K562 (cell line): ENCODE results near the gene RACGAP1.

Experiments used
- NCOA6 ChIP-seq: fragments of 450-650 bp; IDR thresholded peaks from 2 replicates; pipeline ENCODE4 v1.6.1; 2017; ENCODE audit warnings: mild to moderate bottlenecking
- SAP30 ChIP-seq: fragments of 200-600 bp; sonication (generic); IDR thresholded peaks from 2 replicates; pipeline ENCODE4 v1.6.1; 2012; ENCODE audit warnings: borderline replicate concordance, low read depth, mild to moderate bottlenecking, moderate library complexity, low read length, control low read depth, inconsistent platforms; ENCODE audit not compliant: insufficient read depth, poor library complexity, severe bottlenecking
- SIN3A ChIP-seq, 2 experiments: fragments of 150-350 bp in 1 of 2; IDR thresholded peaks; 2 replicates each; pipeline ENCODE4 v1.6.1; 2011 to 2016; ENCODE audit warnings: borderline replicate concordance in 2 of 2, low read depth in 2 of 2, low read length in 2 of 2, mild to moderate bottlenecking in 2 of 2, moderate library complexity in 2 of 2; ENCODE audit not compliant: control insufficient read depth in 1 of 2
- ZNF431 ChIP-seq: sonication (generic); formaldehyde crosslinking; IDR thresholded peaks from 2 replicates; pipeline ENCODE4 v1.8.0; 2022; ENCODE audit warnings: mild to moderate bottlenecking, missing genetic modification reagents

- TF ChIP-seq SIN3A (IDR thresholded peaks at IDR 0.05; ENCODE audit: borderline replicate concordance in 2 of 2, control insufficient read depth in 1 of 2, low read depth in 2 of 2, low read length in 2 of 2) (no peak), SAP30 (no peak), ZNF431 (CRISPR knock-in tag) (no peak), NCOA6 (no peak)
These were observed 68.4 kb downstream of the RACGAP1 start for GRCh38 chr12:49956663-49957569.
